Dendritic cell treated with granulocyte-macrophage colony-stimulating factor and Interleukin-4, amounts not matched to agents 40 ng/mL and 50 ng/mL, for 4 days (primary cell): ENCODE data around the gene OR4E1.
"Not testable (repeated sequence)": the region's sequence is repeated elsewhere in the genome, so short reads cannot be mapped to it uniquely, and the experiment has no call there.

Experiments used
- H3K27ac Mint-ChIP-seq: one replicate; pipeline ENCODE4 v1.8.0; 2022; ENCODE audit warnings: mild to moderate bottlenecking, mixed read lengths
- H3K27me3 Mint-ChIP-seq: one replicate; pipeline ENCODE4 v1.8.0; 2022; ENCODE audit warnings: mild to moderate bottlenecking, mixed read lengths
- H3K36me3 Mint-ChIP-seq: one replicate; pipeline ENCODE4 v1.8.0; 2022; ENCODE audit warnings: low read depth, mixed read lengths
- H3K4me1 Mint-ChIP-seq: one replicate; pipeline ENCODE4 v1.8.0; 2022; ENCODE audit warnings: low read depth, mixed read lengths
- H3K4me3 Mint-ChIP-seq: one replicate; pipeline ENCODE4 v1.8.0; 2022; ENCODE audit warnings: mild to moderate bottlenecking, moderate library complexity, mixed read lengths
- H3K9me3 Mint-ChIP-seq: one replicate; pipeline ENCODE4 v1.8.0; 2022; ENCODE audit warnings: mixed read lengths
- intact Hi-C: fragments of 100-400 bp; cut with micrococcal nuclease; formaldehyde crosslinking; loops from one replicate; pipeline ENCODE4 v1.15.0; 2022

The OR4E1 gene

GRCh38 chr14:21630503-21630902 is 43.1 kb downstream of the OR4E1 start:
- H3K9me3 Mint-ChIP-seq, H3K27me3 Mint-ChIP-seq, H3K4me1 Mint-ChIP-seq, H3K27ac Mint-ChIP-seq, intact Hi-C loops, H3K36me3 Mint-ChIP-seq, H3K4me3 Mint-ChIP-seq: not testable (repeated sequence)

DNA sequence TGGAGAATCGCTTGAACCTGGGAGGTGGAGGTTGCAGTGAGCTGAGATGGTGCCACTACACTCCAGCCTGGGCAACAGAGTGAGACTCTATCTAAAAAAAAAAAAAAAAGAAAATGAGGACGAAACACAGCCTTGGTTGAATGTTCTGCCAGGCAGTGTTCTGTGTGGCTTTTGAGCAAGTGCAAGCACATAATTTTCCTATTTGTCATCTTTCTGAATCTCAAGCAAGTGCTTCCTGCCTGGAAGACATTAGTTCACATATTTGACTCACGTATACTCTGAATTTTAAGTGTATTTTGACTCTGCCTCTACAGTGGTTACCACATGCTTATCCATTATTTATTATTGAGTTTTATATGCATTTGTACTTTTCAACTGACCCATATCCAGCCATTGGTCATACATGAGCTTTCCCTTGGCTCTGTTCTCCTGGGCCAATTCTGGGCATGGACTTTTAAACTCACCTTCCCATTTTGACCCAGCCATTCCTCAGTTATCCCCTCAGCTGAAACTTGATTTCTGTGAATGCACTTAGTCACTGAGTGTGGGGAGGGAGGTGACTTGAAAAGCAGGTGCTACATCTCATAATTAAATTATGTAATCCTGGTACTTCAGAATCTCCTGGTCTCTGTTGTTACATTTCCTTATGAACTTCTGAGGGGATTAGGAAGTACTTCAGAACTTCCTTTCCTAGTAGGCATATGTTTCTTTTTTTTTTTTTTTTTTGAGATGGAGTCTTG is 47.0 kb downstream of the OR4E1 start:
- intact Hi-C loops = no loop called here
- H3K27me3 Mint-ChIP-seq = peaks cover 3% of the 10 kb centered on the region
- no peaks in the 10 kb centered on the region for H3K9me3 Mint-ChIP-seq

More for the DNA sequence above, 47.0 kb downstream of the OR4E1 start:
- H3K4me1 Mint-ChIP-seq = no peaks in the 10 kb centered on the region
- no peak overlapping the region for H3K4me3 Mint-ChIP-seq
- H3K27ac Mint-ChIP-seq = no peak overlapping the region
- H3K36me3 Mint-ChIP-seq = no peaks in the 10 kb centered on the region
